SJSA1 (cell line): ENCODE measurements around the gene TMEM52. TPM values are rescaled to one million over a fixed set of nuclear protein-coding genes. Genes with fewer than 3 reads are reported as not detected.

Experiments
- DNase-seq, 2 experiments: peaks; one replicate each; pipeline ENCODE4 v3.0.0-alpha.2; 2015 to 2020; ENCODE audit warnings: low spot score in 2 of 2, low read depth in 1 of 2
- H3K27ac ChIP-seq: fragments of 250-450 bp; sonication (Bioruptor Pico); 2 replicates; pipeline ENCODE4 v1.5.1; 2020; ENCODE audit warnings: mild to moderate bottlenecking, moderate library complexity
- H3K27me3 ChIP-seq: fragments of 250-450 bp; sonication (Bioruptor Pico); replicated peaks from 2 replicates; pipeline ENCODE4 v1.5.1; 2020; ENCODE audit warnings: mild to moderate bottlenecking, moderate library complexity
- H3K36me3 ChIP-seq: fragments of 250-450 bp; sonication (Bioruptor Pico); 2 replicates; pipeline ENCODE4 v1.5.1; 2020; ENCODE audit warnings: mild to moderate bottlenecking
- H3K4me1 ChIP-seq: fragments of 250-450 bp; sonication (Bioruptor Pico); replicated peaks from 2 replicates; pipeline ENCODE4 v1.6.1; 2021; ENCODE audit warnings: mild to moderate bottlenecking
- H3K4me3 ChIP-seq: fragments of 250-450 bp; sonication (Bioruptor Pico); 2 replicates; pipeline ENCODE4 v1.5.1; 2020; ENCODE audit warnings: mild to moderate bottlenecking
- H3K9me3 ChIP-seq: fragments of 250-450 bp; sonication (Bioruptor Pico); replicated peaks from 2 replicates; pipeline ENCODE4 v1.5.1; 2020; ENCODE audit warnings: mild to moderate bottlenecking
- total RNA-seq: library from RNA; depleted of rRNA; stranded (reverse); fragments of >200 nt; shearing (Covaris generic); gene quantifications from 2 replicates; pipeline ENCODE4 v1.2.3, GENCODE V29; 2014

TMEM52 gene
- total RNA-seq, 1 experiment from 2014 or later: 0.87 TPM

- Histone ChIP-seq H3K27me3 (peaks cover 5% of the 10 kb centered on the region), H3K4me1 (no peaks in the 10 kb centered on the region), H3K27ac (no peak overlapping the region), H3K9me3 (no peaks in the 10 kb centered on the region), H3K36me3 (no peaks in the 10 kb centered on the region), H3K4me3 (no peak overlapping the region)
- no peak for DNase-seq
Measured at GRCh38 chr1:1928231-1929101, 9.4 kb upstream of the TMEM52 start.

GRCh38 chr1:1927751-1928150 is 8.7 kb upstream of the TMEM52 start:
- Histone ChIP-seq H3K4me1 (no peaks in the 10 kb centered on the region), H3K4me3 (no peak overlapping the region), H3K9me3 (no peaks in the 10 kb centered on the region)

GRCh38 chr1:1926886-1927660 is 8.0 kb upstream of the TMEM52 start:
- no peaks in the 10 kb centered on the region for H3K4me1 ChIP-seq
- peaks cover 5% of the 10 kb centered on the region for H3K27me3 ChIP-seq
- H3K4me3 ChIP-seq: no peak overlapping the region
- H3K9me3 ChIP-seq: no peaks in the 10 kb centered on the region
- H3K27ac ChIP-seq: no peak overlapping the region
- no peak for DNase-seq
- H3K36me3 ChIP-seq: no peaks in the 10 kb centered on the region

More at GRCh38 chr1:1927751-1928150, 8.7 kb upstream of the TMEM52 start:
- no peak for DNase-seq
- Histone ChIP-seq H3K27me3 (peaks cover 5% of the 10 kb centered on the region), H3K27ac (no peak overlapping the region), H3K36me3 (no peaks in the 10 kb centered on the region)

- no peak for DNase-seq
- no peaks in the 10 kb centered on the region for H3K36me3 ChIP-seq
- H3K4me1 ChIP-seq: no peaks in the 10 kb centered on the region
- H3K4me3 ChIP-seq: no peak overlapping the region
- peaks cover 5% of the 10 kb centered on the region for H3K27me3 ChIP-seq
- no peak overlapping the region for H3K27ac ChIP-seq
- no peaks in the 10 kb centered on the region for H3K9me3 ChIP-seq
Measured at GRCh38 chr1:1926346-1926811, 7.3 kb upstream of the TMEM52 start.

- Histone ChIP-seq H3K27me3 (peaks cover 5% of the 10 kb centered on the region), H3K9me3 (no peaks in the 10 kb centered on the region), H3K4me3 (no peak overlapping the region), H3K4me1 (no peaks in the 10 kb centered on the region), H3K36me3 (no peaks in the 10 kb centered on the region), H3K27ac (no peak overlapping the region)
- DNase-seq: no peak
Measured at GRCh38 chr1:1925437-1926345, 6.6 kb upstream of the TMEM52 start.

GRCh38 chr1:1924849-1925248 is 5.8 kb upstream of the TMEM52 start:
- no peaks in the 10 kb centered on the region for H3K9me3 ChIP-seq
- DNase-seq: no peak
- peaks cover 5% of the 10 kb centered on the region for H3K27me3 ChIP-seq
- peaks cover under 1% of the 10 kb centered on the region; the same call in 1 of the 2 replicates for H3K4me1 ChIP-seq
- no peak overlapping the region for H3K4me3 ChIP-seq
- H3K27ac ChIP-seq: no peak overlapping the region
- H3K36me3 ChIP-seq: no peaks in the 10 kb centered on the region

- Histone ChIP-seq H3K27me3 (peaks cover 5% of the 10 kb centered on the region), H3K27ac (no peak overlapping the region), H3K4me1 (peaks cover 6% of the 10 kb centered on the region), H3K36me3 (no peaks in the 10 kb centered on the region), H3K9me3 (no peaks in the 10 kb centered on the region), H3K4me3 (no peak overlapping the region)
- no peak for DNase-seq
Measured at GRCh38 chr1:1924386-1924785, 5.3 kb upstream of the TMEM52 start.

- H3K9me3 ChIP-seq: no peaks in the 10 kb centered on the region
- no peaks in the 10 kb centered on the region for H3K36me3 ChIP-seq
- no peak overlapping the region for H3K27ac ChIP-seq
- H3K4me3 ChIP-seq: no peak overlapping the region
- no peak for DNase-seq
- peaks cover 5% of the 10 kb centered on the region for H3K27me3 ChIP-seq
- peaks cover 17% of the 10 kb centered on the region for H3K4me1 ChIP-seq
Measured at GRCh38 chr1:1922956-1923833, 4.1 kb upstream of the TMEM52 start.

- no peaks in the 10 kb centered on the region for H3K9me3 ChIP-seq
- H3K27me3 ChIP-seq: peaks cover 2% of the 10 kb centered on the region
- no peak overlapping the region for H3K27ac ChIP-seq
- no peaks in the 10 kb centered on the region for H3K36me3 ChIP-seq
- no peak for DNase-seq
- H3K4me3 ChIP-seq: no peak overlapping the region
- H3K4me1 ChIP-seq: peaks cover 17% of the 10 kb centered on the region
Measured at GRCh38 chr1:1922702-1922955, 3.5 kb upstream of the TMEM52 start.

GRCh38 chr1:1921901-1922701 is 3.0 kb upstream of the TMEM52 start:
- DNase-seq: no peak
- Histone ChIP-seq H3K9me3 (no peaks in the 10 kb centered on the region), H3K4me1 (peaks cover 17% of the 10 kb centered on the region), H3K27me3 (no peaks in the 10 kb centered on the region; the same call in none of the 2 replicates), H3K4me3 (no peak overlapping the region), H3K36me3 (no peaks in the 10 kb centered on the region), H3K27ac (no peak overlapping the region)

GRCh38 chr1:1921459-1921862 is 2.4 kb upstream of the TMEM52 start:
- H3K9me3 ChIP-seq: no peaks in the 10 kb centered on the region
- H3K4me1 ChIP-seq: peaks cover 17% of the 10 kb centered on the region
- H3K36me3 ChIP-seq: no peaks in the 10 kb centered on the region
- H3K4me3 ChIP-seq: no peak overlapping the region
- H3K27me3 ChIP-seq: no peaks in the 10 kb centered on the region; the same call in none of the 2 replicates
- no peak overlapping the region for H3K27ac ChIP-seq
- DNase-seq: no peak
